ENCODE data around the gene CAMK2A. TPM values are rescaled to one million over a fixed set of nuclear protein-coding genes. Genes with fewer than 3 reads are reported as not detected.

The CAMK2A gene
- total RNA-seq, 1 donor from 2014 or later: 1.2 TPM

DNA sequence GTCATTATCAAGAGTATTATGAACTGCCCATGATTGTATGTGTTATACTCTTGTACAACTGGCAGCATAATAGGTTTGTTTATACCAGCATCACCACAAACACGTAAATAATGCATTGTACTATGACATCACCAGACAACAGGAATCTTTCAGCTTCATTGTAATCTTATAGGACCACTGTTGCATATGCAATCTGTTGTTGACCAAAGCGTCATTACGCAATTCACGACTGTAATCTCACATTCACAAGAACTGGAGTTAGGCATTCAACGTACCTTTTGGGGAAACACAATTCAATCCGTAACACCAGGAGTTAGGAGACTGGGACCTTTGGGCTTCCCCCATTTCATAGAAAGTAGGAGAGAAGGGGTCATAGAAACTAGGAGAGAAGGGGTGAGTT, 33.5 kb upstream of the CAMK2A start:
- H3K79me2 ChIP-seq (ENCODE audit: insufficient read depth, low read length): no peaks in the 10 kb centered on the region
- H4K20me1 ChIP-seq (ENCODE audit: insufficient read depth, low read length): no peaks in the 10 kb centered on the region
- no peak for FAIRE-seq
- no peak overlapping the region for H3K4me2 ChIP-seq (ENCODE audit: low read length)
- H3K9me3 ChIP-seq (ENCODE audit: insufficient read depth, low read depth, low read length): no peaks in the 10 kb centered on the region
- peaks cover 26% of the 10 kb centered on the region for H3K4me1 ChIP-seq (ENCODE audit: insufficient read depth, low read length)
- H3K9me3 Mint-ChIP-seq (ENCODE audit: unreplicated experiment): no peaks in the 10 kb centered on the region
- H2AFZ ChIP-seq (ENCODE audit: low read depth, low read length): no peak overlapping the region
- H3K4me3 Mint-ChIP-seq (ENCODE audit: unreplicated experiment): no peak overlapping the region
- H3K36me3 Mint-ChIP-seq (ENCODE audit: low read depth, unreplicated experiment): peaks cover 3% of the 10 kb centered on the region
- H3K4me3 ChIP-seq (ENCODE audit: insufficient read depth, low read depth, low read length): no peak overlapping the region
- peaks cover 28% of the 10 kb centered on the region for H3K4me1 Mint-ChIP-seq (ENCODE audit: low read depth, unreplicated experiment)
- H3K27ac Mint-ChIP-seq (ENCODE audit: unreplicated experiment): no peak overlapping the region
- peaks cover 8% of the 10 kb centered on the region for H3K27me3 Mint-ChIP-seq (ENCODE audit: low read depth, unreplicated experiment)
- no peak overlapping the region for H3K9ac ChIP-seq (ENCODE audit: low read length)
- no peak for DNase-seq (ENCODE audit: low read depth)
- TF ChIP-seq, protein P1, sequence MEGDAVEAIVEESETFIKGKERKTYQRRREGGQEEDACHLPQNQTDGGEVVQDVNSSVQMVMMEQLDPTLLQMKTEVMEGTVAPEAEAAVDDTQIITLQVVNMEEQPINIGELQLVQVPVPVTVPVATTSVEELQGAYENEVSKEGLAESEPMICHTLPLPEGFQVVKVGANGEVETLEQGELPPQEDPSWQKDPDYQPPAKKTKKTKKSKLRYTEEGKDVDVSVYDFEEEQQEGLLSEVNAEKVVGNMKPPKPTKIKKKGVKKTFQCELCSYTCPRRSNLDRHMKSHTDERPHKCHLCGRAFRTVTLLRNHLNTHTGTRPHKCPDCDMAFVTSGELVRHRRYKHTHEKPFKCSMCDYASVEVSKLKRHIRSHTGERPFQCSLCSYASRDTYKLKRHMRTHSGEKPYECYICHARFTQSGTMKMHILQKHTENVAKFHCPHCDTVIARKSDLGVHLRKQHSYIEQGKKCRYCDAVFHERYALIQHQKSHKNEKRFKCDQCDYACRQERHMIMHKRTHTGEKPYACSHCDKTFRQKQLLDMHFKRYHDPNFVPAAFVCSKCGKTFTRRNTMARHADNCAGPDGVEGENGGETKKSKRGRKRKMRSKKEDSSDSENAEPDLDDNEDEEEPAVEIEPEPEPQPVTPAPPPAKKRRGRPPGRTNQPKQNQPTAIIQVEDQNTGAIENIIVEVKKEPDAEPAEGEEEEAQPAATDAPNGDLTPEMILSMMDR (IDR thresholded peaks at IDR 0.05; ENCODE audit: insufficient read depth, low read depth, low read length): no peak
- no peak for TF ChIP-seq EZH2 (IDR thresholded peaks at IDR 0.05; ENCODE audit: insufficient read depth, low read length)
- no peak overlapping the region for H3K27ac ChIP-seq (ENCODE audit: low read depth, low read length)
- no peaks in the 10 kb centered on the region for H3K36me3 ChIP-seq (ENCODE audit: insufficient read depth, low read length)
- no peaks in the 10 kb centered on the region for H3K27me3 ChIP-seq (ENCODE audit: insufficient read depth, low read length)

DNA sequence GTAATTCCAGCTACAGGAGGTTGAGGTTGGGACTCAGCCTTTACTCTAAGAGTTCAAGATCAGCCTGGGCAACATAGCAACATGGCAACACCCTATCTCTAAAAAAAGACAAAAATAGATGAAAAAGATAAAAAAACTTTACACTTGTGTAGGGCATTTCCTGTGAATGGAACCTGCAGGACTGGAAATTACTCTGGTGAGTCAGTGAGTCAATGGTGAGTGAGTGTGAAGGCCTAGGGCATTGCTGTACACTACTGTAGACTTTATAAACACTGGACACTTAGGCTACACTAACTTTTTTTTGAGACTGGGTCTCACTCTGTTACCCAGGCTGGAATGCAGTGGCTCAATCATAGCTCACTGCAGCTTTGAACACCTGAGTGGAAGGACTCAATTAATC, 32.6 kb upstream of the CAMK2A start:
- Histone ChIP-seq H3K79me2 (ENCODE audit: insufficient read depth, low read length) (no peaks in the 10 kb centered on the region), H3K9me3 (ENCODE audit: insufficient read depth, low read depth, low read length) (no peaks in the 10 kb centered on the region), H3K36me3 (ENCODE audit: insufficient read depth, low read length) (no peaks in the 10 kb centered on the region), H4K20me1 (ENCODE audit: insufficient read depth, low read length) (no peaks in the 10 kb centered on the region), H3K9ac (ENCODE audit: low read length) (no peak overlapping the region), H3K4me2 (ENCODE audit: low read length) (no peak overlapping the region), H2AFZ (ENCODE audit: low read depth, low read length) (no peak overlapping the region), H3K27ac (ENCODE audit: low read depth, low read length) (no peak overlapping the region), H3K27me3 (ENCODE audit: insufficient read depth, low read length) (no peaks in the 10 kb centered on the region), H3K4me1 (ENCODE audit: insufficient read depth, low read length) (peaks cover 35% of the 10 kb centered on the region), H3K4me3 (ENCODE audit: insufficient read depth, low read depth, low read length) (no peak overlapping the region)
- FAIRE-seq (no peak), DNase-seq (ENCODE audit: low read depth) (peak; percentile 75)
- H3K4me3 Mint-ChIP-seq (ENCODE audit: unreplicated experiment): no peak overlapping the region
- H3K4me1 Mint-ChIP-seq (ENCODE audit: low read depth, unreplicated experiment): peaks cover 37% of the 10 kb centered on the region
- H3K27ac Mint-ChIP-seq (ENCODE audit: unreplicated experiment): no peak overlapping the region
- H3K9me3 Mint-ChIP-seq (ENCODE audit: unreplicated experiment): no peaks in the 10 kb centered on the region
- H3K27me3 Mint-ChIP-seq (ENCODE audit: low read depth, unreplicated experiment): peaks cover 8% of the 10 kb centered on the region
- no peak for TF ChIP-seq EZH2 (IDR thresholded peaks at IDR 0.05; ENCODE audit: insufficient read depth, low read length)
- TF ChIP-seq, protein P1 (IDR thresholded peaks at IDR 0.05; ENCODE audit: insufficient read depth, low read depth, low read length): no peak
- H3K36me3 Mint-ChIP-seq (ENCODE audit: low read depth, unreplicated experiment): peaks cover 3% of the 10 kb centered on the region

DNA sequence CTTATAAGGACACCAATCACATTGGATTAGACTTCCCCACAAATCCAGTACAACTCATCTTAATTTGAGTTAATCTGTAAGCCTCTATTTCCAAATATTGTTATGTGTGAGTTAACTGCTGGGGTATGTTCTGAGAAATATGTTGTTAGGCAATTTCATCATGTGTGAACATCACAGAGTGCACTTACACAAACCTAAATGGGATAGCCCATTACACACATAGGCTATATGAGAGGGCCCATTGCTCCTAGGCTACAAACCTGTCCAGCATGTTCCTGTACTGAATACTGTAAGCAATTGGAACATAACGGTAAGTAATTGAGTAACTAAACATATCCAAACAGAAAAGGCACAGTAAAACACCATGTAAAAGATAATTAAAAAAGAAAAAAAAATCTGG, 32.2 kb upstream of the CAMK2A start:
- Histone ChIP-seq H3K36me3 (ENCODE audit: insufficient read depth, low read length) (no peaks in the 10 kb centered on the region), H3K27me3 (ENCODE audit: insufficient read depth, low read length) (no peaks in the 10 kb centered on the region), H3K79me2 (ENCODE audit: insufficient read depth, low read length) (no peaks in the 10 kb centered on the region), H3K4me2 (ENCODE audit: low read length) (no peak overlapping the region), H3K27ac (ENCODE audit: low read depth, low read length) (no peak overlapping the region), H3K4me1 (ENCODE audit: insufficient read depth, low read length) (peaks cover 39% of the 10 kb centered on the region), H4K20me1 (ENCODE audit: insufficient read depth, low read length) (no peaks in the 10 kb centered on the region), H3K9ac (ENCODE audit: low read length) (no peak overlapping the region), H2AFZ (ENCODE audit: low read depth, low read length) (no peak overlapping the region), H3K4me3 (ENCODE audit: insufficient read depth, low read depth, low read length) (no peak overlapping the region), H3K9me3 (ENCODE audit: insufficient read depth, low read depth, low read length) (no peaks in the 10 kb centered on the region)
- Mint-ChIP-seq H3K4me3 (ENCODE audit: unreplicated experiment) (no peak overlapping the region), H3K9me3 (ENCODE audit: unreplicated experiment) (no peaks in the 10 kb centered on the region), H3K27ac (ENCODE audit: unreplicated experiment) (no peak overlapping the region), H3K4me1 (ENCODE audit: low read depth, unreplicated experiment) (peaks cover 41% of the 10 kb centered on the region), H3K27me3 (ENCODE audit: low read depth, unreplicated experiment) (peaks cover 8% of the 10 kb centered on the region), H3K36me3 (ENCODE audit: low read depth, unreplicated experiment) (peaks cover 3% of the 10 kb centered on the region)
- DNase-seq (ENCODE audit: low read depth) (no peak), FAIRE-seq (no peak)
- TF ChIP-seq EZH2 (IDR thresholded peaks at IDR 0.05; ENCODE audit: insufficient read depth, low read length): no peak
- TF ChIP-seq, protein P1 (IDR thresholded peaks at IDR 0.05; ENCODE audit: insufficient read depth, low read depth, low read length): no peak
